ENCODE measurements around the gene NARF.

Gene NARF

GRCh38 chr17:82434216-82434565, 24.4 kb upstream of the NARF start:
- no peak for DNase-seq

- DNase-seq: no peak
These were observed 23.4 kb upstream of the NARF start for GRCh38 chr17:82435103-82435502.

GRCh38 chr17:82435601-82436583, 22.6 kb upstream of the NARF start:
- DNase-seq: no peak

GRCh38 chr17:82436601-82437324, 21.8 kb upstream of the NARF start:
- DNase-seq: no peak

- DNase-seq: no peak
These were observed 21.2 kb upstream of the NARF start for GRCh38 chr17:82437325-82437668.

- no peak for DNase-seq
These were observed 19.9 kb upstream of the NARF start for GRCh38 chr17:82438401-82439193.

- no peak for DNase-seq
These were observed 19.2 kb upstream of the NARF start for GRCh38 chr17:82439194-82439828.

GRCh38 chr17:82439829-82440365, 18.6 kb upstream of the NARF start:
- no peak for DNase-seq

- no peak for DNase-seq
These were observed 18.0 kb upstream of the NARF start for GRCh38 chr17:82440469-82440981.

GRCh38 chr17:82440991-82441627, 17.4 kb upstream of the NARF start:
- DNase-seq: peak in 1 of 2 experiments; percentile 18

- DNase-seq: peak in 1 of 2 experiments; percentile 22
These were observed 16.7 kb upstream of the NARF start for GRCh38 chr17:82441691-82442487.

- DNase-seq: no peak
These were observed 15.7 kb upstream of the NARF start for GRCh38 chr17:82442643-82443464.

- no peak for DNase-seq
These were observed 14.9 kb upstream of the NARF start for GRCh38 chr17:82443465-82444283.

- no peak for DNase-seq
These were observed 14.2 kb upstream of the NARF start for GRCh38 chr17:82444284-82444893.

- no peak for DNase-seq
These were observed 13.5 kb upstream of the NARF start for GRCh38 chr17:82444941-82445521.

- peak in 1 of 2 experiments; percentile 29 for DNase-seq
These were observed 13.0 kb upstream of the NARF start for GRCh38 chr17:82445542-82445941.

GRCh38 chr17:82446124-82446523, 12.4 kb upstream of the NARF start:
- no peak for DNase-seq

- DNase-seq: no peak
These were observed 11.9 kb upstream of the NARF start for GRCh38 chr17:82446649-82447048.
